Kidney glomerular epithelial cell (primary cell): ENCODE measurements around the gene FAM53B.

Source experiments
- DNase-seq: peaks from one replicate; lab custom pipeline; 2025; lab: John Stamatoyannopoulos, UW

Gene FAM53B

GRCh38 chr10:124742413-124743190, 1.6 kb downstream of the FAM53B start:
- no peak for DNase-seq

- no peak for DNase-seq
These were observed 2.2 kb downstream of the FAM53B start for GRCh38 chr10:124741922-124742412.

- peak; percentile 76 for DNase-seq
These were observed 2.8 kb downstream of the FAM53B start for GRCh38 chr10:124741281-124741921.

- no peak for DNase-seq
These were observed 3.6 kb downstream of the FAM53B start for GRCh38 chr10:124740369-124741280.

DNA sequence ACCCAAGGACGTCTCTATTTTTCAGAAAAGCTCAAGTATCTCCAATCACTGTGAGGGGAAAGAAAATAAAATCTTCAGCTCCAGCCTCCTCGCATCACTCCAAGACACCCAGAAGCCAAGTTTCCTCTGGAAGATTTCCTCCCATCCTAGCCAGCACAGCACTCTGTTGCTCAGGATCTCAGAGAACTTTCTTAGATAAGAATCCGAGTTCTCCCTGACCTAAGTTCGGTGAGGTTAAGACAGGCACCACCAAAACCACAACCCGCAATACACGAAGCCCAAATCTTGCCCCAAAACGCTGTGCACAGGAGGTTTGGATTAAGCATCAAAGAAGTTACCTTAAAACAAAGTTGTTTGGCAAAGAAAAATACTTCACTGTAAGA, 4.2 kb downstream of the FAM53B start:
- DNase-seq: no peak

GRCh38 chr10:124739119-124739921, 4.9 kb downstream of the FAM53B start:
- no peak for DNase-seq

DNA sequence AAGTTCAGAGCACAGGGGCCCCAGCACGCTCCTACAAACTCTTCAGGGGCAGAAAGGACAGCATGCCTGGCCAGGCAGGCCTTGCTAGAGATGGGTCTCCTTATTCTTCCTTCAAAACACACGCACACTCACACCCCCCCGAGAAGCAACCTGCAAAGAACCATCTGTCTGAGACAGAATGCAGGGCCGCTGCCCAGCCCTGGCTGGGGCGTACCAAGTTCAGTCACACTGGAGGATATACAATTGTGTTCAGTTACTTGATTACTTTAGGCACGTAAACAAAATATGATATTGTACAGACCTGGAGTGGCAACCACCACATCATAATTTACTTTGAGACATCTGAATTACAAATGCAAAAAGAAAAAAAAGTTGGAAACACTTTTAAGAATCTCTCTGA, 5.7 kb downstream of the FAM53B start:
- DNase-seq: no peak

DNA sequence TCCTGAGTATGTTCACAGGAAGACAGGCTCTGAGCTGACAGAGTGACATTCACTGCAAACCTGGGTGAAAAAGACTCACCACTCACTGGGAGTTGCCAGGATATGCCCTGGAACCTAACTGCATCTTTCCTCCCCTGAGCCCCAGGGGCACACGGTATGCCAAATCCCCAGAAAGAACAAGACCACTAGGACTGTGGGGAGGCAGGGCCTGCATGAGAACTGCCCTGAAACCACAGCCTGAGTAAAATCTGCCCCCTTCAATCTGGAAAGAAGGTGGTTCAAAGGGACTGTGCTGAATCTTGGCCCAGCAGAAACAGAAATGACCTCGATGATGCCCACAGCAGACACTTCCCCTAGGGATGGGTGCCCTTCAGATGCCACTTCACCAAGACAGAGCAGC, 6.5 kb downstream of the FAM53B start:
- no peak for DNase-seq

GRCh38 chr10:124737221-124737620, 7.0 kb downstream of the FAM53B start:
- DNase-seq: no peak

- peak; percentile 69 for DNase-seq
These were observed 7.6 kb downstream of the FAM53B start for GRCh38 chr10:124736491-124737136.

DNA sequence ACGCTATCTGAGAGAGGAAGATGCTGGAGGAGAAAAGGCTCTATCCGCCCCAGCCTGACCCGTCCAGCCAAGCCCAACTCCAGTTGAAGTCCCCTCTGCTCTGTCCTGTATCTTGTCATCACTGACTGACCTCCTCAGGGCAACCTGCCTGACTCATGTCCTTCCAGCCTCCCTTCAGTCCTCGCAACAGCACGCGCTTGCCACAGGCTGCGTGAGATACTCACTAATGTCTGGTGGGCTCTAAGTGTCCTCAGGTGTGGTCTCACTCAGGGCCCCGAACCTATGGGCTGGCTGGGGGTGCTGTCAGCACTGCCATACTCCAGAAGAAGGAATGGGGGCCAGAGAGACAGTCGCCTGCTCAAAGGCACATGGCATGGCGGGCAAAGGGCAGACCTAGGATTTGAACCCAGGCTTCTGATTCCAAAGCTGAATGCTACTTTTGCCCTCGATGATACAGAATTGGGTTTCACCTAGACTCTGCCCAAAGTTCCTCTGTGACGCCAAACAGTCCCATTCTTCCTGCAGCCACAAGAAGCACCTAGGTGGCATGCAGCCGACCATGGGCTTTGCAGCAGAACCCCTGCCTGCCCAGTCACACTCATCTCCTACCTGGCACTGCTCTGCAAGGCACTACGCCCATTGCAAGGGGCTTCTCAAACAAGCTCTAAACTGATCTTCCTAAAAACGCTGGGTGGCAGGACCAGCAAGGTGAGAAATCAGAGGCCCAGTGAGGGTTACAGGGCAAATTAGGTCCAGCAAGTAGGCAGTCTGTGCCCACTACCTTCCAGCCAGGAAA, 8.5 kb downstream of the FAM53B start:
- DNase-seq: no peak

DNA sequence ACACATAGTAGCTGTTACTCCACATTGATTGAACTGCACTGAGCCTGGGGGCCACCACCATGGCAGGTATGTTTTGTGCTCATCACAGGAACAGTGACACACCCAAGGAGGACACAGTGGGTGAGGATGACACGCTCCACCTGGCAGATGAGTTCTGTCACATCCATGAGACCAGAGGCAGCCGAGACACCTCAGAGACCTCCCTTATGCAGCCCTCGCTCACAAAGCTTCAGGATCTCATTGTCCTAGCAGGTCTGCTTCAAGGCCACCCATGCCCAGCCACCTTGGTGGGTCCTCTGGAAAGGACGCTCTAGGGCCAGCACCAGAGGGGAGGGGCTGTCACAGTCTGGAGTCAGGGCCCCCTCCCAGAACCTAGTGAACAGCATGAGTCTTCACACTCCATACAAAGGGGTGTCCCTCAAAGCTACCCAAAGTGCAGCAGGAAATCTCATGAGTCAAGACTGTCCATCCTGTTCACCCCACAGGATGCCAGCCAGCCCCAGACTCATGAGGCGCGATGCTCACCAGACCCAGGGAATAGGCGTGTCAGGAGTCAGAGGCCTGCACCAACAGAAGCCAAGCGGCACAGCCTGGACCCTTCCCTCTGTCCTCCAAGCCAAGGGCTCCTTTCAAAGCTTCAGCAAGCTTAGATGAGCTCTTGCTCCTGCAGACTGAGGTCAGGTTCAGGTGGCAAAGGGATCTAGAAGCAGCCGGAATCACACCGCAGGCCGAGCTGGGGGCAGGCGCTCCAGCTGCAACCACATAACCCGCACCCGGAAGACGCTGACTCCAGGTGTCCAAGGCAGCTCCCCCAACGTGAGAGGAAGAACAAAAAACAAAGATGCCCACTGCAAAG, 9.6 kb downstream of the FAM53B start:
- no peak for DNase-seq

DNA sequence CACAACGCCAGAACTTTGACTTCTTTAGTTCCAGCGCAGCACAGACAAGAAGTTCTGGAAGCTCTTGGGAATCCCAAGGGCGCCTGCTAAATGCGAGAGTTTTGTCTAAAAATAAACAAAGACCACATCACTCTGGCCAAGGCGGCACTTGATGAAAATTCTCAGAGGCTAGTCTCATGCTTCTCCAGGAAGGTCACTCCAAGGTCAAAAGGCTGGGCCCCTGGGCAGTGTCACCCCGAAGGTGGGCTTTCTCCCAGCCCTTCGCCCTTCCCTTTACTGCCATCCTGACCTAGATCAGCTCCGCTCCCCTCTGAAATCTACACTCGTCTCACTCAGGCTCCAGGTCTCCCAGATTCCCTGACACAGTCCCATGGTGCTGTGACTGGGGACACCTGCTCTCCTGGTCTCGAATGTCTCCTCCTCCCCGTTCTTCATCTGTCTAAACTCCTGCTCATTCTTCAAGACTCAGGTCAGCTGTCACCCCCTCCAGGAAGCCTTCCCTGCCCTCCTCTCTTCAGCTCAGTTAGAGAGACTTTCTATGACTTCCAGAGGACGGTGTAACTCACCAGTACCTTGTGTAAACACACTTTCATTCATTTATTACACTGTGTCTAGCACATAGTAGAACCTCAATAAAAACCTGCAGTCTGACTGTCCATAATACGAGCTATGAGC, 10.5 kb downstream of the FAM53B start:
- DNase-seq: no peak

DNA sequence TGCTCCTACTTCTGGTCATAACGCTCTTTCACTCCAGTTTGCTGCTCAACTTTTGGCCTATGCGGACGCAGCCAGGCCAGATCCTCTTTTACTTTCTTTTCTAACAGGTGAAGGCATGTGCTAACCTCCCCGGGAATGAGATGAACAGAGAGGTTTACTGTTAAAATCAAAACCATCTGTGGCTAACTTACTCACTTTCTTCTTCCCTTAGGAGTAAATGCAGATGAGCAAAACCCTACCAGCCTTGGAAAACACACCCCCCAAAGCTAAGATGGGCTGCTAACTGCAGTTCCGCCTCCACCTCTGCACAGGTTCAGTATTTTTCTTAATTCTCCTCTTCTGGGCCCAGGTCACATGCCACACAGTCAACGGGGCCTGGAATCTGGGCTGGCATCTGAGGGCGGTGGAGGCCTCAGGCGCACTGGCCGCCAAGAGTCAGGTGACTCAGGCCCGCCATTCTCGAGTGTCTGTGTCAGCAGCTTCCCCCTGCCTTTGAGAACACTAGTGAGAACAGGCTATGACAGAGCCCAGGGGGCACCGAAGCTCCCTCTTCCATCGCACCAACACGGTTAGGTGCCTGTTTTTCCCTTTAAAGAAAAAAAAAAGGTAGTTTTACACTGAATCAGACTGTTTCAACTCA, 11.1 kb downstream of the FAM53B start:
- DNase-seq: peak; percentile 64

DNA sequence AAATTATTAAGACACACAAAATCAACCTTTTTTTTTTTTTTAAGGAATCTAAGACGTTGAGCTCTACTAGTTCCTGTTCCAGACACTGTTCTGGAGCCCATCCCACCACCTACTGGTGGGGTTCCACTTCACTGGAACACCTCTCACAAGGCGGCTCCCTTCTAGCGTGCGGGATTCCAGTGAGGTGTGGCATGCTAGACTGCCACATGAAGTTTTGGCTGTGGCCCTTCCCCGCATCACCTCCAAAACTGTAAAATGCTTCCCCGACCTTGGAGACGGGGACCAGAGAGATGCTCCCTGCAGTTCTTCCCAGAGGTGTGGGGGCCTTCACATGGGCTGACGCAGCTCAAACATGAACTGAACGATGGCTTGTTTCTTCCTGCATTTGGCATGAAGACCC, 12.6 kb downstream of the FAM53B start:
- DNase-seq: no peak

DNA sequence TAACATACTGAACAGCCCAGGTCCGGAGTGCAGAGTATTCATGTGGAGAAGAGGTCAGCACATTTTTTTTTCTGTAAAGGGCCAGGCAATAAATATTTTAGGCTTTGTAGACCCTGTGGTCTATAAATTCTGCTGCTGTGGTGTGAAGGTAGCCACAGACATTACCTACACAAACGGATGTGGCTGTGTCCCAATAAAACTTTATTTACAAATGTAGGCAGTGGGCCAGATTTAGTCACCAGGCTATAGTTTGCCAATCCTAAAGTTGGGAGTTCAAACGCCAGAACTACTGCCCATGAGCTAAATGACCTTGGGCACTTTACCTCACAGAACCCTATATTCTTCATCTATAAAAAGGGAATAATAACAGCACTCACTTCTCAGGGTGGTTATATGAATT, 13.4 kb downstream of the FAM53B start:
- no peak for DNase-seq

DNA sequence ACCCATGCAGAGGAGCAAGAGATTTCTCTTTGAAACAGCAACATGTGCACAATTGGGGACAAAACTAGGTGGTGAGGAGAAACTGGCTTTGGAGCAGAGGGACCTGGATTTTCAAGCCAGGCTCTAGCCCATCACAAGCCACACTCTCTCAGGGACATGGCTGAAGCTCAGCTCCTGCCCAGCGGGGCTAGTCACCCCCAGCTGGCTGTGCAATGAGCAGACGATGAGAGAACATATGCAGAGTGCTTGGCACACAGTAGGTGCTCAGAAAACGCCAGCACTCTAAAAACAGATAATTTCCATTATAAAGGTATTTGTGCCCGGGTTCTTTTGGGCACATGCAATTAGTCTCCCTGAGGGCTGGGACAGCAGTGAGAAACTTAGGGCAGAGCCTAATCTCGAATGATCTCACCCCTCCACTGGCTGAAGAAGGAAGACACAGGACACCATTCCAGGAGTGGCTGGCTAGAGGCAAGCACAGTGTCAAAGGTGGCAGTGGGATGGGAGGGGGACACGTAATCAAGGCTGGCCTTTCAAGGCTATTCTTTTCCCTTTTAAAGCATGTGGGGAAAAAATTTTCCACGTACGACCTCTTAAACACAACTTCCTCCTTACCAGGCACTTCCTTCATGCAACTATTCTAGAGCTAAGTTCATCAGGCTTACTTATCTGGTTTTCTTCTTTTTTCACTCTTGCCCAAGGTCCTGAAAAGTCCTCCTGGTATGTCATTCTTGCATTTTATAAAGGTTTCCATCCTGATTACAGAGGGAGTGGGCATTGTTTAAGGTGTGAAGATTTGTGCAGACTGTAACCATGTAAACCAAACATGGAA, 15.1 kb downstream of the FAM53B start:
- DNase-seq: no peak
